Midbrain (tissue), 1 donor: ENCODE measurements around the gene TGFBR3.

ENCODE experiments used
- DNase-seq: peaks from one replicate; lab custom pipeline; 2025; lab: John Stamatoyannopoulos, UW

The TGFBR3 gene

DNA sequence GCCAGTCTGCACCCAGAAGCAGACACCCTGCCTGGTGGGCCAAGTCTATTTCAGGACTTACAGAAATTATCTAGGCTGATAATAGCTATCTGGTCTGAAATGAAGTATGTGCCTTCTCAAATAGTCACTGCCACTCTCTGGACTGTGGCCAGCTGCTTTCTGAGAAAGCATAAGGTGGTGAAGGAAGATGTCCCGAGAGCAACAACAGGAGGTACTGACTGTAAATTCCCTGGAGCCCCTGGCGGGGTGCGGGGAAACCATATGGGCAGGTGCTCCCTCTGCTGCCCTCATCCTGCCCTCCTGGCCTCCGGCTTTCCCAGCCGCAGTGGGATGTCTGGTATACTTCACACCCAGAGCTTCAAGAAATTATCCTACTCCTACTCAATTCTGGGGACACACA, 86.8 kb downstream of the TGFBR3 start:
- no peak for DNase-seq

DNA sequence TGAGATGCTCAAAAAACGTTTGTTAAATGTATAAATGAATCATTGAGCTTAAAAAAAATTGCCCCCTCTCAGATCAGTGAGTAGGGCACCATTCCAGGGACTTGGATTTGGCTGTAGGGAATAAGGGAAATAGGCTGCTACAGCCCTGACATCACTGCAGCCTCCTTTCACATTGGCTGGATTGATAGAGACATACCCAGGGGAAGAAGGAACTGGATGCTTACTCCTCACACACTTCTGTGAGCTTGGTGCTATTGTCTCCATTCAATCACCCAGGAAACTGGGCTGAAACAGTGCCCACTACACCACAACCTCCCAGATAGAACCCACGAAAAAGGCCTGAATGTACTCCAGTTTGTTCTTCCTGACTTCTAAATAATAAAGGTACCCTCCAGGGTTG, 87.2 kb downstream of the TGFBR3 start:
- DNase-seq: no peak

- DNase-seq: no peak
These were observed 87.7 kb downstream of the TGFBR3 start for GRCh38 chr1:91798241-91798648.

GRCh38 chr1:91797164-91797563, 88.8 kb downstream of the TGFBR3 start:
- DNase-seq: no peak

DNA sequence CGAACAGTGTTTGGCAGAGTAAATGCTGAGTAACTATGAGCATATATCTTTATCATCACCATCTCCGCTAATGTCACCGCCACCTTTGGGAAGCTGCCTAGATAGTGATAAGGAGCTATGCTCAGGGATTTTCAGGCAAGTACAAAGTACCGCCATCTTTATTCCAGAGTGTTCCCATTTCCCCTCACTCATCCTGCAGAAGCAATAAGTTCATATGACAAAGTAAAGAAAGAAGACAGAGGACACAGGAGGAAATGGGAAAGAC, 89.6 kb downstream of the TGFBR3 start:
- DNase-seq: no peak

GRCh38 chr1:91795591-91796389, 90.2 kb downstream of the TGFBR3 start:
- no peak for DNase-seq

- no peak for DNase-seq
These were observed 92.1 kb downstream of the TGFBR3 start for GRCh38 chr1:91793877-91794276.

GRCh38 chr1:91793189-91793588, 92.8 kb downstream of the TGFBR3 start:
- DNase-seq: no peak

DNA sequence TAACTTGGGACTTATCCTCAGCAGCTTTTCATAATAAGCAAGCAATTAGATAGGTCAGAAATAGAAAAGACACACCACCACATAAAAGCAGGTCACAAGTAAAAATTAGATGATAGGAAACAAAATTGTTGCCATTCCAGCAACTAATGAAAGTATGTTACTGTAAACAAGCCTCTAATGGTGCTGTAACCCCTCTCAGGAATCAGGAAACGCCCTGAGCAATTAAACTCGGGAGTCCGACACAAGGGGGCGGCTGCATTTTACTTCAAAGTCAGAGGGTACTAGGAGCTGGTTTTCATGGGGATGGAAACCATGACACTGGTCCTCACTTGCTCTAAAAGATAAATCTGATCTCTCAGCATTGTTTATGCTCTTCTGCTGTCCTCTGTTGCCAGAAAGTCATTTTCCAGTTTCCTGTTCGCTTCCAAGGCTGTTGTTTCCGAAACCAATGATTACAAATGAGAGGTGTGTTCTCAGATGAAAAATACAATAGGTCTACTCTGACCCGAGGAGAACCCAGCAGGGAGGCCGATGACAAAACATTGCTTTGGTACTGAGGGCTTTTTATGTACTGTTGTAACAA, 93.4 kb downstream of the TGFBR3 start:
- DNase-seq: no peak

GRCh38 chr1:91791691-91792488, 94.1 kb downstream of the TGFBR3 start:
- DNase-seq: no peak

- no peak for DNase-seq
These were observed 94.8 kb downstream of the TGFBR3 start for GRCh38 chr1:91791103-91791502.

DNA sequence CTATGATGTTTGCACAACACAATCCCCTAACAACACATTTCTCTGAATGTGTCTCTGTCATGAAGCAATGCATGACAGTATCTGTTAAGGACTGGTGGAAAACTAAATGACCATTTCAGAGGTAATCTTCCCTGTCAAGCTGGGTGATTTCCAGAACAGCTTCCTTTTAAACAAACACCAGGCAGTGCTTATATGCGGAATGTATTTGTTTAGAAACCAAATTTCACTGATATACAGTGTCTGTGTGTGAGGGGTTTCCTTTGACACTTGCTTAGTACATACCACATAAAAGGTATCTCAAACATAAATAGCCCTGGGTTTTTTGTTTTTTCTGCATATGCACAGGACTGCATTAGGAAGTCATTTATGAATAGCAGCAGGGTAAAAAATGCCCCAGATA, 95.6 kb downstream of the TGFBR3 start:
- no peak for DNase-seq

DNA sequence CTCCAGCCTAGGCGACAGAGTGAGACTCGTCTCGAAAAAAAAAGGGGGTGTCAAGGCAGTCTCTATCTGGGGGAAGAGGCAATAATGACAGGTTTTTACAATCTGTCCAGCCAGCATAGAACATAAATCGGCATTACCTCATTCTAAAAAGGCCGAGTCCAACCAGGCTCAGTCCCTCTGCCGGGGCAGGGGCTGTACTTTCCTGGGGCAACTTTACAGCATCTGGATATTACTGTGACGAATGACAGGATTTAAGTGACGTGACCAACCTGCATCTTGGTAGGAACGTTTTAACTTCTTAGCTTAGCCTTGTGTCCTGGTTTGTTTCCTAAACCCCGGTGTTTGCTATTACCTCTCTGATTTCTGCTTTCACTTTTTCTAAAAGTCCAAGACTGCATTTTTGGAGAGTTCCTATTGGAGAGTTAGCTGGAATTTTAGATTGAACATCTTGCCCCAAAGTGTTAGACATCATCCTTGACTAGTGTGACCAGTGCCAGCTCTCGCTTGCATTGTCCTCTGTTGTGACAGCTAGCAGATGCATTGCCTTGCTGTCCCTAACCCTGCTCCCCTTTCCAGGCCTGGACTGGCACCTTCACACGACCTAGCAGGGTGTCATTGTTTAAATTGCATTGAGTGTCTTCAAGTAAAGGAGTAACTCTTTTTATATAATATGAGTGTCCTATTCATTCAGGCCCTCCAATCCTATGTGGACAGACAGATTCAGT, 96.5 kb downstream of the TGFBR3 start:
- no peak for DNase-seq

DNA sequence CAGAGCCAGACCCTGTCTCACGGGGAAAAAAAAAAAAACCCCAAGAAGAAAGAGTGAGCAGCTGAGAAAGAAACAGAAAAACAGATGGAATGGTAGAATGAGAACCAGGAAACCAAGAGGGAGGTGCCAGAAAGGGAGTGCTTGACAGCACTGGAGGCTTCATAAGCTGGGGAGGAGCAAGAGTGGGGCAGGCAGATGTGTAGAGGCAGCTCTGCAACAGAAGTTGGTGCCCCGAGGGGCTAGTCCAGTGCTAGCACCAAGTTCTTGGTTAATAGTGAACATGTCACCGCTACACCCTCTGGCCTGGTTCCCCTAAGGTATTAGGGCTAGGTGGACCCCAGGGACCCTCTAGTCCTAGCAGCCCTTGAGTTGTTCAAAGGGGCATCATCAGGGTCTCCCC, 98.0 kb downstream of the TGFBR3 start:
- no peak for DNase-seq

GRCh38 chr1:91784616-91785015, 101.3 kb downstream of the TGFBR3 start:
- no peak for DNase-seq

DNA sequence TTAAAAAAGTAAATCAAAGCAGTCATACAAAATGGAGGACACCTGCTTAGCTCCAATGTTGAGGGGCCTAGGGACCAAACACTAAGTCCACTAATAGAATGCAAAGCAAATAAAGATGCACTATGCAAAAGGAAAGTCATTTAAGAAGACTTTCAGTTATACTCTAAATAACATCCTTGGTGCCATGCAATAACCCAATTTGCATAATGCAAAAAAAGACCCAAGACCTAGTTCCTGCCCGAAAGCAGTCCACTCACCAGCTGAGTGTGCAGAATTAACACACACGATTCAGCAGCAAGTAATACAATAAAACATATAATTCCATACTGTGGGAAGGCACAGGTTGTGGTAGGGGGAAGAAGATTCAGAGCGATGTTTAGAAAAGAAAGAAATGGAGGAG, 101.8 kb downstream of the TGFBR3 start:
- DNase-seq: no peak

DNA sequence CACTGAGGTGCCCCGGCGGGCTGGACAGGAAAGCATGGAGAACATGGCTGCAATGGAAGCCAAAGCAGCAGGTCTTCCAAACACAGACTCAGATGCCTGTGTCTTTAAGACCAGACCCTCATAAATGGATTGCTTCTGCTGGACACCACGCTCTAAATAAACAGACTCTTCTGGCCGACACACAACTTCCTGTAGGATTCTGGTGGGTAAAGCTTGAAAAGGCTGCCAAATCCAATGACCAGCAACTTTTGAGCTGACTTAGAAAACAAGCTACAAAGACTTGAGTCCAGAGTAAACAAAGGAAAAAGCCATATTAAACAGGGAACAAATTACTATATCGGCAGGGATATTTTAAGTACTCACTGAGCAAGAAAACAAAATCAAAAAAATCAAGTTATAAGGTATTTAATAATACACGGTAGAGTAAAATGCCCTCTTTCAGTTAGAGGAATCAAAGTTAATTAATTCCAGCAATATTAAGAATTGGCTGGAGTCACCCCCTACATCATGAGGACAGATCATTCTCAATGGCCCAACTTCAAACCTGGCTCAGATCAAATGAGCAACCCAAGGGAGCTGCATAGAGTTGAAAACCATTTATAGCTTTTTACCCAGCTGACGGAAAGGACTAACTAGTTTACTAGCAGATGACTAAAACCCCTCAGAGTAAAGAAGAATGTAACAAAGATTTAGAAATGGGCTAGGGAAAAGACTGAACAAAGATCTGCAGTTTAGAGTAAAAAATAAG, 102.4 kb downstream of the TGFBR3 start:
- DNase-seq: no peak

GRCh38 chr1:91781901-91782622, 103.9 kb downstream of the TGFBR3 start:
- no peak for DNase-seq

DNA sequence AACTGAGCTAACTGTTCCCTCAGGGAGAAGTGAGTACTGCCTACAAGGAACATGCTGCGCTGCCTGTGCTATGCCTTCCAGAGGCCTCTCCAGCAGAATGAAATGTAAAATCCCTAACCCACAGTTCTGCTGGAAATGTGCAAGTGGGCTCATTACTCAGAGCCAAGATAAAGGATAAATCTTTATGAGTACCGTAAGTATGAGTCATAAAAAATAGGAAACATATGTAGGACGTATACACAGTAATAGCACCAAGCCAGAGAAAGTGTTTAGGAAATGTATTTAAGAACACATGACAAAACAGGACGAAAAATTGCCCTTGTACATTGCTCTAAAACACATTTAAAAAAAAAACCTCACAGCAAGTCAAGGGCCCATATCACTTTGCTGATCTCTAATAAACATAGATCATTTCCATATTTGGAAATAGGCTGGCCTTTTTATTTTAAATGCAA, 104.6 kb downstream of the TGFBR3 start:
- DNase-seq: no peak

GRCh38 chr1:91779548-91780021, 106.4 kb downstream of the TGFBR3 start:
- no peak for DNase-seq

DNA sequence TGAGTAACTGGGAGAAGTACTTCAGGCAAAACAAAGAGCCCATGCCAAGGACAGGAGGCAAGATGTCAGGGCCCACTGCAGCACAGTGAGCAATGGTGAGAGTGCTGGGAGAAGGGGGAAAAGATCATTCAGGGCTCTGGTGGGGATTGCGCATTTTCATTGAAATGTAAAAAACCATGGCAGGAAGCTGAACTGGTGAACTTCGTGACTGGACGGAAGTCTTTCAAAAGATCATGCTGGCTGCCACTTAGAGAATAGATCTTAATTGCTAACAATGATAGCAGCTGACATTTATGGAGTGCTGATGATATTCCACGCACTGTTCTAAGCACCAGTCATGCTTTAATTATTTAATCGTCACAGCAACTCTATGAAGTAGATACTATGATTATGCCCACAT, 107.0 kb downstream of the TGFBR3 start:
- DNase-seq: no peak
